SK-N-SH treated with all-trans-retinoic acid at 6 μM for 48 hours (cell line): ENCODE results near the gene SDR39U1.

Source experiments
- ATAC-seq: fragments of 200-7000 bp; cut with Tn5 transposase; 3 replicates; pipeline ENCODE4 v1.9.1; 2020; ENCODE audit warnings: mild to moderate bottlenecking, moderate library complexity
- POU6F1 ChIP-seq: fragments of 250-450 bp; sonication (Bioruptor Pico); IDR thresholded peaks from 2 replicates; pipeline ENCODE4 v1.8.0; 2021; ENCODE audit warnings: low read depth, mild to moderate bottlenecking, moderate library complexity, borderline replicate concordance
- RARB ChIP-seq: fragments of 250-450 bp; sonication (Bioruptor Pico); IDR thresholded peaks from 2 replicates; pipeline ENCODE4 v1.8.0; 2021; ENCODE audit warnings: mild to moderate bottlenecking, moderate library complexity
- SNAI2 ChIP-seq: fragments of 250-450 bp; sonication (Bioruptor Pico); IDR thresholded peaks from 2 replicates; pipeline ENCODE4 v1.5.0; 2020; ENCODE audit warnings: mild to moderate bottlenecking, moderate library complexity
- TOX ChIP-seq: fragments of 250-450 bp; sonication (Bioruptor Pico); IDR thresholded peaks from 2 replicates; pipeline ENCODE4 v1.8.0; 2021; ENCODE audit warnings: mild to moderate bottlenecking, moderate library complexity, borderline replicate concordance
- ZNF70 ChIP-seq: fragments of 450-650 bp; formaldehyde crosslinking; IDR thresholded peaks from 2 replicates; pipeline ENCODE4 v1.5.0; 2020; ENCODE audit warnings: mild to moderate bottlenecking, moderate library complexity

Gene SDR39U1

GRCh38 chr14:24390701-24391468 lies 51.7 kb downstream of the SDR39U1 start:
- no peak for ATAC-seq
- TF ChIP-seq POU6F1 (CRISPR knock-in tag): no peak
- TF ChIP-seq ZNF70 (CRISPR knock-in tag): no peak
- no peak for TF ChIP-seq RARB (CRISPR knock-in tag)
- TF ChIP-seq TOX (CRISPR knock-in tag): no peak
- TF ChIP-seq SNAI2 (CRISPR knock-in tag): no peak
